COLO829 (cell line): ENCODE data around the gene NAV1.
A peak's percentile ranks its signal among the peaks of the same experiment; 100 is the strongest.
"Not testable (repeated sequence)": the region's sequence is repeated elsewhere in the genome, so short reads cannot be mapped to it uniquely, and the experiment has no call there.

Experiments
- DNase-seq: peaks from one replicate; pipeline ENCODE4 v3.0.0; 2012; ENCODE audit warnings: low spot score

Gene NAV1

GRCh38 chr1:201520046-201520575 lies 18.8 kb upstream of the NAV1 start:
- DNase-seq: not testable (repeated sequence)

GRCh38 chr1:201525193-201525778 lies 13.6 kb upstream of the NAV1 start:
- DNase-seq: no peak

GRCh38 chr1:201527879-201528278 lies 11.0 kb upstream of the NAV1 start:
- no peak for DNase-seq

- no peak for DNase-seq
Observed at GRCh38 chr1:201528631-201529252, 10.2 kb upstream of the NAV1 start.

- peak; percentile 87 for DNase-seq
Observed at GRCh38 chr1:201530741-201531531, 8.0 kb upstream of the NAV1 start.

- DNase-seq: no peak
Observed at GRCh38 chr1:201531551-201532425, 7.1 kb upstream of the NAV1 start.

- no peak for DNase-seq
Observed at GRCh38 chr1:201533836-201534235, 5.1 kb upstream of the NAV1 start.

- no peak for DNase-seq
Observed at GRCh38 chr1:201535046-201535918, 3.6 kb upstream of the NAV1 start.

GRCh38 chr1:201535919-201536245 lies 3.0 kb upstream of the NAV1 start:
- DNase-seq: no peak

- no peak for DNase-seq
Observed at GRCh38 chr1:201536558-201536957, 2.4 kb upstream of the NAV1 start.

- no peak for DNase-seq
Observed at GRCh38 chr1:201537028-201537427, 1.9 kb upstream of the NAV1 start.

- DNase-seq: no peak
Observed at GRCh38 chr1:201537467-201537866, 1.5 kb upstream of the NAV1 start.

- no peak for DNase-seq
Observed at GRCh38 chr1:201537891-201538611, 876 bp upstream of the NAV1 start.

GRCh38 chr1:201539561-201540431 lies 869 bp downstream of the NAV1 start:
- DNase-seq: peak; percentile 73

- no peak for DNase-seq
Observed at GRCh38 chr1:201540846-201541735, 2.2 kb downstream of the NAV1 start.

GRCh38 chr1:201542309-201543035 lies 3.5 kb downstream of the NAV1 start:
- no peak for DNase-seq

GRCh38 chr1:201543871-201544642 lies 5.1 kb downstream of the NAV1 start:
- DNase-seq: no peak
